ENCODE measurements around the gene SGCG.

SGCG gene

GRCh38 chr13:23146006-23146405 lies 34.8 kb upstream of the SGCG start:
- TF ChIP-seq, protein P1, sequence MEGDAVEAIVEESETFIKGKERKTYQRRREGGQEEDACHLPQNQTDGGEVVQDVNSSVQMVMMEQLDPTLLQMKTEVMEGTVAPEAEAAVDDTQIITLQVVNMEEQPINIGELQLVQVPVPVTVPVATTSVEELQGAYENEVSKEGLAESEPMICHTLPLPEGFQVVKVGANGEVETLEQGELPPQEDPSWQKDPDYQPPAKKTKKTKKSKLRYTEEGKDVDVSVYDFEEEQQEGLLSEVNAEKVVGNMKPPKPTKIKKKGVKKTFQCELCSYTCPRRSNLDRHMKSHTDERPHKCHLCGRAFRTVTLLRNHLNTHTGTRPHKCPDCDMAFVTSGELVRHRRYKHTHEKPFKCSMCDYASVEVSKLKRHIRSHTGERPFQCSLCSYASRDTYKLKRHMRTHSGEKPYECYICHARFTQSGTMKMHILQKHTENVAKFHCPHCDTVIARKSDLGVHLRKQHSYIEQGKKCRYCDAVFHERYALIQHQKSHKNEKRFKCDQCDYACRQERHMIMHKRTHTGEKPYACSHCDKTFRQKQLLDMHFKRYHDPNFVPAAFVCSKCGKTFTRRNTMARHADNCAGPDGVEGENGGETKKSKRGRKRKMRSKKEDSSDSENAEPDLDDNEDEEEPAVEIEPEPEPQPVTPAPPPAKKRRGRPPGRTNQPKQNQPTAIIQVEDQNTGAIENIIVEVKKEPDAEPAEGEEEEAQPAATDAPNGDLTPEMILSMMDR (IDR thresholded peaks at IDR 0.05; ENCODE audit: low read depth, low read length, missing control alignments), result no peak
- no peak for DNase-seq
- Histone ChIP-seq H3K4me3 (ENCODE audit: low read depth, low read length) (no peak overlapping the region), H3K27me3 (replicated peaks) (no peaks in the 10 kb centered on the region), H3K36me3 (replicated peaks) (no peaks in the 10 kb centered on the region), H3K27ac (no peak overlapping the region)
- in situ Hi-C loops (cut with HindIII; ENCODE audit: low pct_ligation_motif_present, low sequenced_read_pairs), result no loop called here

- Histone ChIP-seq H3K27me3 (replicated peaks) (no peaks in the 10 kb centered on the region), H3K36me3 (replicated peaks) (no peaks in the 10 kb centered on the region), H3K27ac (no peak overlapping the region), H3K4me3 (ENCODE audit: low read depth, low read length) (no peak overlapping the region)
- in situ Hi-C loops (cut with HindIII; ENCODE audit: low pct_ligation_motif_present, low sequenced_read_pairs), result no loop called here
- DNase-seq, result no peak
- TF ChIP-seq, protein P1 (IDR thresholded peaks at IDR 0.05; ENCODE audit: low read depth, low read length, missing control alignments), result no peak
Measured at GRCh38 chr13:23146811-23147625, 33.8 kb upstream of the SGCG start.

DNA sequence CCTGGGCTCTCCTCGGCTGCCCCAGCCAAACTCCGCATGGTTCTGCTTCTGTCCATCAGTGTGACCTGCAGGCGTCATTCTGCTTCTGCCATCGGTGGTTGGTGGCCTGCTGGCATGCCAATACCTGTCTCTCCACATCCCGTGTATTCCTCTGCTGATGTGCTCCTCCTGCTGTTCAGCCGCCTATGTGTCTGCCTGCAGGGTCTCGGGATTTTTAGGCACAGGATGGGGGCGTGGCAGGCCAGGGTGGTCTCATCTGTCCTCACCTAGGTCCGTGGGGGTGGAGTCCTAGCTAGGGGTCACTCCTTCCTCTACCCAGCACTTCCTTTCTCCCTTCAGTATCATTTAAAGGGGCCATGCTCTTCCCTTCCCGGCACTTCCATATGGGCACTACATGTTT lies 33.0 kb upstream of the SGCG start:
- Histone ChIP-seq H3K36me3 (replicated peaks) (no peaks in the 10 kb centered on the region), H3K27ac (no peak overlapping the region), H3K4me3 (ENCODE audit: low read depth, low read length) (no peak overlapping the region), H3K27me3 (replicated peaks) (no peaks in the 10 kb centered on the region)
- in situ Hi-C loops (cut with HindIII; ENCODE audit: low pct_ligation_motif_present, low sequenced_read_pairs), result no loop called here
- no peak for DNase-seq
- TF ChIP-seq, protein P1 (IDR thresholded peaks at IDR 0.05; ENCODE audit: low read depth, low read length, missing control alignments), result no peak

- Histone ChIP-seq H3K27me3 (replicated peaks) (peaks cover 8% of the 10 kb centered on the region), H3K4me3 (ENCODE audit: low read depth, low read length) (no peak overlapping the region), H3K36me3 (replicated peaks) (no peaks in the 10 kb centered on the region), H3K27ac (no peak overlapping the region)
- in situ Hi-C loops (cut with HindIII; ENCODE audit: low pct_ligation_motif_present, low sequenced_read_pairs), result no loop called here
- TF ChIP-seq, protein P1 (IDR thresholded peaks at IDR 0.05; ENCODE audit: low read depth, low read length, missing control alignments), result no peak
- DNase-seq, result no peak
Measured at GRCh38 chr13:23157781-23158180, 23.0 kb upstream of the SGCG start.

DNA sequence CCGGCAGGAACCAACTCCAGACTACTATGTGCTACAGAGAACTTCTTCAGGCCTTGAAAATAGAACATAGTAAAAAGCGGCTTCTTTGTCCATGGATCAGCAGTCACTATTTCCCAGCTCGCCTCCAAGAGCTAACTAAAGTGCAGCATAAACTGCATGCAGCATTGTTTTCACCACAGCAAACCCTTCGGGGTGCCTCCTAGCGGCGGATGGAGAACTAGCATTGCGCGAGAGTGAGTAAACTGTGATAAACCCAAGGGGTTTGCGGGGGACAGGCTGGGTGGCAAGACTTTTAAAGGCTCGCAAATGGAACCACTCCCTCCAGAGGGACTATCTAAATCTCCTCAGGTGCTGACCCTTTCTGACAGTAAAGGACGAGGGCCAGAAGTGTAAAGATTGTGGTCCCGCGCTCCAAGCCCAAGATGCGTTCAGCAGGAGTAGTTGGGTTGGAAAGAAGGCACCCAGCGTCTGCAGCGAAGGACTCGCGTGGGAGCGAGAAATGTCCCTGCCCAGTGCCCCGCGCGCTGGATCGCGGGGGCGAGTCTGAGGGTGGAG lies 21.5 kb upstream of the SGCG start:
- peak overlapping the region; percentile 47 for H3K4me3 ChIP-seq (ENCODE audit: low read depth, low read length)

More for the DNA sequence above, 21.5 kb upstream of the SGCG start:
- peaks cover 8% of the 10 kb centered on the region for H3K27me3 ChIP-seq (replicated peaks)
- in situ Hi-C loops (cut with HindIII; ENCODE audit: low pct_ligation_motif_present, low sequenced_read_pairs), result no loop called here
- no peak overlapping the region for H3K27ac ChIP-seq
- DNase-seq, result peak; percentile 39
- TF ChIP-seq, protein P1 (IDR thresholded peaks at IDR 0.05; ENCODE audit: low read depth, low read length, missing control alignments), result peak; percentile 86
- no peaks in the 10 kb centered on the region for H3K36me3 ChIP-seq (replicated peaks)

Measured in brain microvascular endothelial cell (primary cell).